LNCaP clone FGC (cell line): ENCODE measurements around the gene ROS1.
A peak's percentile ranks its signal among the peaks of the same experiment; 100 is the strongest.
"Not testable (repeated sequence)": the region's sequence is repeated elsewhere in the genome, so short reads cannot be mapped to it uniquely, and the experiment has no call there.

ENCODE experiments used
- DNase-seq: peaks from one replicate; pipeline ENCODE4 v3.0.0-alpha.2; 2011; ENCODE audit warnings: low read depth
- H3K4me3 ChIP-seq: 2 replicates; pipeline ENCODE4 v1.5.1; 2011; ENCODE audit warnings: mild to moderate bottlenecking, low read depth, low read length, control low read depth
- TF ChIP-seq, protein P1 (sequence below): IDR thresholded peaks from 2 replicates; pipeline ENCODE4 v1.5.1; 2012; ENCODE audit warnings: mild to moderate bottlenecking; ENCODE audit not compliant: control insufficient read depth, insufficient read depth; ENCODE audit errors: extremely low read depth

The ROS1 gene

DNA sequence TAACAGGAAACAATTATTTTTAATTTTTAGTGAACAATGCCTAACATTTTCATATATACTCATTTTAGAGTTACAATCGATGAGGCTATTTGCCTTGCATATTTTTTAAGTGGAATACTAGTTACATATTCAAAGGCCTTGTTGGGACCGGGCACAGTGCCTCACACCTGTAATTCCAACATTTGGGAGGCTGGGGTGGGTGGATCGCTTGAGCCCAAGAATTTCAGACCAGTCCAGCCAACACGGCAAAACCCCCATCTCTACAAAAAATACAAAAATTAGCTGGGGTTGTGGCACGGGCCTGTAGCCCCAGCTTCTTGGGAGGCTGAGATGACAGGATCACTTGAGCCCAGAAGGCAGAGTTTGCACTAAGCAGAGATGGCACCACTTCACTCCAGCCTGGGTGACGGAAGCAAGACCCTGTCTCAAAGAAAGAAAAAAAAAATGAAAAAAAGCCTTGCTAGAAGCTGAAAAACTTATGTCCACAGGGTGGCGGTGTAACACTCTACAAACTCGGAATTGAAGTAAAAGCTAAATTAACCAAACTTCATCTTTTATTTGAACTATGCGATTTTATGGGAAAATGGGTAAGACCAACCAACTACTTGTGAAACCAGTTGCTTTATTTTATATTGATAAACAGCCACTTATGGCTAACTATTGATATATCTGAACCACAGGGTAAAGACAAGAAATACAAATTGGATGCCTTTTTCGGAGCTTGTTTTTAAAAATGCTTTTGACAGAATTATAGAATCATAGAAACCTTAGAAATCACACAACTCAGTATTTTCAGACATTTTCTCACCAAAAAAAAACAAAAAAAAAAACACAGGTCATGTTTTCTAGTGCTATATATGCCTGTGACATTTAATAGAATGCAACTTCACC lies 24.1 kb upstream of the ROS1 start:
- peak; percentile 28 for DNase-seq
- no peak overlapping the region for H3K4me3 ChIP-seq
- TF ChIP-seq, protein P1, sequence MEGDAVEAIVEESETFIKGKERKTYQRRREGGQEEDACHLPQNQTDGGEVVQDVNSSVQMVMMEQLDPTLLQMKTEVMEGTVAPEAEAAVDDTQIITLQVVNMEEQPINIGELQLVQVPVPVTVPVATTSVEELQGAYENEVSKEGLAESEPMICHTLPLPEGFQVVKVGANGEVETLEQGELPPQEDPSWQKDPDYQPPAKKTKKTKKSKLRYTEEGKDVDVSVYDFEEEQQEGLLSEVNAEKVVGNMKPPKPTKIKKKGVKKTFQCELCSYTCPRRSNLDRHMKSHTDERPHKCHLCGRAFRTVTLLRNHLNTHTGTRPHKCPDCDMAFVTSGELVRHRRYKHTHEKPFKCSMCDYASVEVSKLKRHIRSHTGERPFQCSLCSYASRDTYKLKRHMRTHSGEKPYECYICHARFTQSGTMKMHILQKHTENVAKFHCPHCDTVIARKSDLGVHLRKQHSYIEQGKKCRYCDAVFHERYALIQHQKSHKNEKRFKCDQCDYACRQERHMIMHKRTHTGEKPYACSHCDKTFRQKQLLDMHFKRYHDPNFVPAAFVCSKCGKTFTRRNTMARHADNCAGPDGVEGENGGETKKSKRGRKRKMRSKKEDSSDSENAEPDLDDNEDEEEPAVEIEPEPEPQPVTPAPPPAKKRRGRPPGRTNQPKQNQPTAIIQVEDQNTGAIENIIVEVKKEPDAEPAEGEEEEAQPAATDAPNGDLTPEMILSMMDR = peak; percentile 65

DNA sequence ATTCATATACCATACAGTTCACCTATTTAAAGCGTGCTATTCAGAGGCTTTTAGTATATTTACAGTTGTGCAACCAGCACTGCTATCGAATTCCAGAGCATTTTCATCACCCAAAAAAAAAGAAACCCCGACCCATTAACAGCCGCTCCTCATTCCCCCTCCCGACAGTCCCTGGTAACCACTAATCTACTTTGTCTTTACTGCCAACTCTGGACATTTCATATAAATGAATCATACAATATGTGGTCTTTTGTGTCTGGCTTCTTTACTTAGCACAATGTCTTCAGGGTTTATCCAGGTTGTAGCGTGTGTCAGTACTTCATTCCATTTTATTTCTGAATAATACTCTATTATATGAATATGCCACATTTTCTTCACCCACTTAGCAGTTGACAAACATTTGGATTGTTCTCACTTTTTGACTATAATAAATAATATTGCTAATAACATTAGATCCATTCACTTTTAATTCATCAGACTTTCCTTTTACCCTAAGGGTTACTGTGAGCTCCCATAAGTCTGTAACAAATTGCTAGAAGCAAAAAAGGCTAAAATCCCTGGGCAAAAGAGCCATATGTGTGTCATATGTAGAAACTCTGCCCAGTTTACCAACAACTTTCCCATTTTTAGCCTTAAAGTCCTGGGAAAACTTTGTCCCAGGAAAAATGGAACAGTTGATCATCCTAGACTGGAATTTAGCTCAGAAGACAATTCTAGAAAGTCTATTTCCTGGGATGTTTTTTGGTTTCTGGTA lies 23.2 kb upstream of the ROS1 start:
- TF ChIP-seq, protein P1 = no peak
- no peak overlapping the region for H3K4me3 ChIP-seq
- no peak for DNase-seq

DNA sequence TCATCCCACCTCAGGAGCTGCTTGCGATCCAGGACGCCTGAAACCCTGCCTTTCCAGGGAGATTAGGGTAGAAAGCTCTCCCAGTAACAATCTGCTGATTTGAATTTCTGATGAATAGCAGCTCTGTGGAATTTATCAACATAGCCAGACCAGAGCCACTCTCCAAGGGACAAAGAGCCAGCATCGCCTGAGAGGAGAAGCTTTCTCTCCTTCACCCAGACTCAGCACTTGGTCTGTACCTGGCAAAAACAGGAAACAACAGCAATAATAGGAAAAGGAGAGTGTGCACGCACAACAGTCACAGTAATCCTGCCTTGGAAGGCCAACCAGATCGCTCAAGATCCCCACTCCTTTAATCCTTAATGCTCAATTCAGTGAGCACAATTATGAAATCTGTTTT lies 22.3 kb upstream of the ROS1 start:
- no peak for DNase-seq
- TF ChIP-seq, protein P1 = no peak
- H3K4me3 ChIP-seq = no peak overlapping the region

DNA sequence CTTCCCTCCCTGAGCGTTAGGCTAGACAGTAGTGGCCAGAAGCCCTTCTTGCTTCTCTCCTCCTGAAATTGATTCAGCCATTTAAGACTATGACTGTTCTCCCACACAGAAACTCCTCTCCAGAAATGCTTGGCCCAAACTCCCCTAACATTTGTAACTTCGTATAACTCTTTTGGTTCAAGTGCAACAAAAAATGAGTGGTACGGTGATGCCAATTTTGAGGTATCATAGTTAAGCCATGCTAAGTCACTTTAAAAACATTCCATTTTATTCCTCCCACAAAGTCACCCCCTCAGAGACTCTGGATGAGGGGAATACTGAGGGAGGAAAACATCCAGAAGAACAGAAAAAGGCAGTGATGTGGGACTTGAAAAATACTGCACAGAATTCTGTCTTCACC lies 21.1 kb upstream of the ROS1 start:
- TF ChIP-seq, protein P1 = no peak

DNA sequence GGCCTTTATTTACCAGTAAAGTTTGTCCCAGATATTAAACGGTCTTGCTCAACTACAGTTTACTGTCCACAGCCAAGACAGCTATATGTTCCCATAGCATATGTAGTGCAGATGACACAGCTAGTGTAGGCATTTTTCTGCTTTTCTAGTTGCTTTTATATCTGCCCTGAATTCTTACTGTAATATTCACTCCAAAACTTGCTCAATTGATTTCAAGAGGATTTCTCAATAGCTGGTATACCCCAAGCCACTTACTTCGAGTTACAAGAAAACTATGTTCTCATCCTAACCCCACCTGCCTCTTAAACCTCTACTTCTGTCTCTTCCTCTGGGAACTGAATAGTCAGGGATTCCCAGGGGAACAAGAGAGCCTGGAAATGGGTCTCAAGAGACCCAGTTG lies 18.9 kb upstream of the ROS1 start:
- H3K4me3 ChIP-seq = no peak overlapping the region
- no peak for DNase-seq
- TF ChIP-seq, protein P1 = no peak

More for the DNA sequence above, 21.1 kb upstream of the ROS1 start:
- no peak overlapping the region for H3K4me3 ChIP-seq
- no peak for DNase-seq

DNA sequence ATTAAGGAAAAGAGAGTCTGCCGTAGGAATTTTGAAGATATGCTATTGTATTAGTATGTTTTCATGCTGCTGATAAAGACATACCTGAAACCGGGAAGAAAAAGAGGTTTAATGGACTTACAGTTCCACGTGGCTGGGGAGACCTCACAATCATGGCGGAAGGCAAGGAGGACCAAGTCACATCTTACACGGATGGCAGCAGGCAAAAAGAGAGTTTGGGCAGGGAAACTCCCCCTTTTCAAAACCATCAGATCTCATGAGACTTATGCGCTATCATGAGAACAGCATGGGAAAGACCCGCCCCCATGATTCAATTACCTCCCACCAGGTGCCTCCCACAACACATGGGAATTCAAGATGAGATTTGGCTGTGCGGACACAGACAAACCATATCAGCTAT lies 16.6 kb upstream of the ROS1 start:
- not testable (repeated sequence) for DNase-seq, H3K4me3 ChIP-seq

DNA sequence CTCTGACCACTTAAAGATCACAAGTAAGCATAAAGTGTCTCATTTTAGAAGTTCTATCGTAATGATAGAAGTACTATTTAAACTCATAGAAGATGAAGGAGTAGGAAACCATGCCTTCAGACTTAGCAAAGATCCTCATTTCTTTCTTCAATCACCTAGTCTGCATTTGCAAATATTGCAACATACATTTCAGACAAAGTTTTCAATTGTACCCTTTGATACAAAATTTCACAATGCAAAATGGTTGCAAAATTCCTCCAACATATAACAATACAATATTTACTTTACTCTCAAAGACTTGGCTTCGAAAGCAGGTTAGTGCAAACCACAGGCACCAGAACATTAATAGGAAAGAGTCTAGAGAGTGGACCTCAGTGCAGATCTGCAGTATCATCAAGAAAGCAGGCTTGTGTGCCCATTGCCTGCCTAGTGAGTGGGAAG lies 16.1 kb upstream of the ROS1 start:
- no peak for DNase-seq
- H3K4me3 ChIP-seq = no peak overlapping the region
- TF ChIP-seq, protein P1 = no peak
